ENCODE results near the gene SDR42E2. TPM values are rescaled to one million over a fixed set of nuclear protein-coding genes. Genes with fewer than 3 reads are reported as not detected.
"Not testable (repeated sequence)": the region's sequence is repeated elsewhere in the genome, so short reads cannot be mapped to it uniquely, and the experiment has no call there.

Gene SDR42E2
- total and polyA plus RNA-seq, 4 donors, result 0.07 TPM; not detected in 3

GRCh38 chr16:22196559-22197168, 34.4 kb downstream of the SDR42E2 start:
- DNase-seq (ENCODE audit: low spot score); H3K27me3 ChIP-seq (ENCODE audit: control insufficient read depth in 4 of 4, insufficient read depth in 4 of 4, low read length in 3 of 4); H3K27ac ChIP-seq (ENCODE audit: low read depth in 1 of 2, low read length in 2 of 2); H3K9me3 ChIP-seq (ENCODE audit: control insufficient read depth in 4 of 4, low read length in 3 of 4); H3K4me3 ChIP-seq (ENCODE audit: low read depth in 1 of 3, low read length in 3 of 3); H3K9ac ChIP-seq (ENCODE audit: low read depth in 1 of 2, low read length in 2 of 2); H3K36me3 ChIP-seq (ENCODE audit: control insufficient read depth in 4 of 4, insufficient read depth in 3 of 4, low read depth in 1 of 4, low read length in 3 of 4): not testable (repeated sequence)
- peaks cover 2 to 20% (median 14%) of the 10 kb centered on the region in 4 donors for H3K4me1 ChIP-seq (ENCODE audit: control insufficient read depth in 4 of 4, insufficient read depth in 4 of 4, low read length in 3 of 4)
- 44% methylated on average over 20 of the region's 20 CpGs for WGBS

GRCh38 chr16:22198547-22199293, 36.4 kb downstream of the SDR42E2 start:
- Histone ChIP-seq H3K4me1 (ENCODE audit: control insufficient read depth in 4 of 4, insufficient read depth in 4 of 4, low read length in 3 of 4) (peaks cover 0 to 8% (median 4%) of the 10 kb centered on the region in 4 donors), H3K27ac (ENCODE audit: low read depth in 1 of 2, low read length in 2 of 2) (no peak overlapping the region), H3K36me3 (ENCODE audit: control insufficient read depth in 4 of 4, insufficient read depth in 3 of 4, low read depth in 1 of 4, low read length in 3 of 4) (no peaks in the 10 kb centered on the region), H3K9me3 (ENCODE audit: control insufficient read depth in 4 of 4, low read length in 3 of 4) (no peaks in the 10 kb centered on the region), H3K9ac (ENCODE audit: low read depth in 1 of 2, low read length in 2 of 2) (no peak overlapping the region), H3K27me3 (ENCODE audit: control insufficient read depth in 4 of 4, insufficient read depth in 4 of 4, low read length in 3 of 4) (no peaks in the 10 kb centered on the region), H3K4me3 (ENCODE audit: low read depth in 1 of 3, low read length in 3 of 3) (no peak overlapping the region)
- TF ChIP-seq HNF4G (IDR thresholded peaks at IDR 0.05), result no peak
- no peak for TF ChIP-seq YY1 (IDR thresholded peaks at IDR 0.05)
- TF ChIP-seq RAD21 (IDR thresholded peaks at IDR 0.05), result no peak
- WGBS, result 88% methylated on average over 7 of the region's 7 CpGs
- DNase-seq (ENCODE audit: low spot score), result no peak

GRCh38 chr16:22202261-22202637, 39.9 kb downstream of the SDR42E2 start:
- no peak for DNase-seq (ENCODE audit: low spot score)
- Histone ChIP-seq H3K9ac (ENCODE audit: low read depth in 1 of 2, low read length in 2 of 2) (no peak overlapping the region), H3K36me3 (ENCODE audit: control insufficient read depth in 4 of 4, insufficient read depth in 3 of 4, low read depth in 1 of 4, low read length in 3 of 4) (no peaks in the 10 kb centered on the region), H3K27me3 (ENCODE audit: control insufficient read depth in 4 of 4, insufficient read depth in 4 of 4, low read length in 3 of 4) (no peaks in the 10 kb centered on the region), H3K4me3 (ENCODE audit: low read depth in 1 of 3, low read length in 3 of 3) (no peak overlapping the region), H3K4me1 (ENCODE audit: control insufficient read depth in 4 of 4, insufficient read depth in 4 of 4, low read length in 3 of 4) (peaks cover 2 to 13% (median 6%) of the 10 kb centered on the region in 4 donors), H3K9me3 (ENCODE audit: control insufficient read depth in 4 of 4, low read length in 3 of 4) (no peaks in the 10 kb centered on the region), H3K27ac (ENCODE audit: low read depth in 1 of 2, low read length in 2 of 2) (no peak overlapping the region)
- no peak for TF ChIP-seq SP1 (IDR thresholded peaks at IDR 0.05)
- TF ChIP-seq REST (IDR thresholded peaks at IDR 0.05), result no peak
- TF ChIP-seq EGR1 (IDR thresholded peaks at IDR 0.05; ENCODE audit: low read depth in 2 of 2), result no peak
- no peak for TF ChIP-seq RXRA (IDR thresholded peaks at IDR 0.05)
- no peak for TF ChIP-seq HNF4G (IDR thresholded peaks at IDR 0.05)
- TF ChIP-seq JUND (IDR thresholded peaks at IDR 0.05), result no peak
- TF ChIP-seq GABPA (IDR thresholded peaks at IDR 0.05 in 1 of 2, conservative IDR thresholded peaks at IDR 0.05 in 1 of 2), result no peak
- TF ChIP-seq CTCF (IDR thresholded peaks at IDR 0.05; ENCODE audit: low read depth, low read length, missing input control), result no peak
- no peak for TF ChIP-seq NR2F2 (IDR thresholded peaks at IDR 0.05)
- no peak for TF ChIP-seq HNF4A (conservative IDR thresholded peaks at IDR 0.05)
- WGBS, result 91% methylated on average over 6 of the region's 6 CpGs
